AG04449 (cell line): ENCODE measurements around the gene GCHFR.

Experiments
- CTCF ChIA-PET: fragments of 350-600 bp; formaldehyde crosslinking; extraction: SDS; loops from one replicate; lab custom pipeline; 2021; ENCODE audit warnings: antibody characterized with exemption; lab: Yijun Ruan, JAX
- POLR2A ChIA-PET: fragments of 400-600, 350-600 bp; formaldehyde crosslinking; extraction: SDS; loops from one replicate; lab custom pipeline; 2020; ENCODE audit warnings: antibody characterized with exemption, inconsistent platforms; lab: Yijun Ruan, JAX
- DNase-seq: peaks from one replicate; pipeline ENCODE4 v3.0.0-alpha.2; 2010; ENCODE audit warnings: low read depth, low spot score
- H3K4me3 ChIP-seq: 2 replicates; pipeline ENCODE4 v1.5.1; 2011; ENCODE audit warnings: low read depth, mild to moderate bottlenecking, control low read depth, low read length
- CTCF ChIP-seq: IDR thresholded peaks from one replicate; pipeline ENCODE4 v1.5.1; 2011; ENCODE audit warnings: mild to moderate bottlenecking, moderate library complexity, low read length, control low read depth, inconsistent platforms; ENCODE audit not compliant: insufficient read depth; ENCODE audit errors: missing control alignments

Gene GCHFR

DNA sequence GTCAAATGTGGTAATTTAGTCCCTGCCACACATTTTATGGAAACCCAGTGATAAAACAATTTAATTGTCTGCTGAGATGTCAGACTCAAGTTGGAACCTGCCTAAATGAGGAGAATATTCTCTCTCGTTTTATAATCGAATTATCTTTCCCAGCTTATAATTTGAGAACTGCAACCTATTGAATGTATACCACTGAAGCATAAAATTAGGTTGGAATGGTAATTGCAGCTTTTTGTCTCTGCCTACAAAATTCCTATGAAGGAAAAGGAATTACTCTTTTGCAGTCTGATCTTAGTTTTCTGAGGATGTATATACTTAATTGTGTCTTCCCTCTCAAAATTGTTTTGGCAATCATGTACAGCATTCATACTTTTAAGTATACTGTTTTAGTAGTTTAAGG, 39.9 kb upstream of the GCHFR start:
- TF ChIP-seq CTCF: no peak
- H3K4me3 ChIP-seq: no peak overlapping the region
- ChIA-PET POLR2A (no interaction called here), CTCF (interaction anchor here (0.5 to 1.9 kb wide), 6 partner anchors 8 to 168 kb away, joined by 3 to 5 read pairs (median 4); no protein-coding TSS in a partner anchor)
- DNase-seq: no peak

- DNase-seq: no peak
- no peak for TF ChIP-seq CTCF
- ChIA-PET POLR2A (no interaction called here), CTCF (interaction anchor here (1.0 to 2.0 kb wide), 3 partner anchors 12 to 163 kb away, joined by 4 to 6 read pairs (median 4); partner anchors contain the start of gene VPS18)
- H3K4me3 ChIP-seq: no peak overlapping the region
Measured at GRCh38 chr15:40731034-40731433, 32.8 kb upstream of the GCHFR start.

DNA sequence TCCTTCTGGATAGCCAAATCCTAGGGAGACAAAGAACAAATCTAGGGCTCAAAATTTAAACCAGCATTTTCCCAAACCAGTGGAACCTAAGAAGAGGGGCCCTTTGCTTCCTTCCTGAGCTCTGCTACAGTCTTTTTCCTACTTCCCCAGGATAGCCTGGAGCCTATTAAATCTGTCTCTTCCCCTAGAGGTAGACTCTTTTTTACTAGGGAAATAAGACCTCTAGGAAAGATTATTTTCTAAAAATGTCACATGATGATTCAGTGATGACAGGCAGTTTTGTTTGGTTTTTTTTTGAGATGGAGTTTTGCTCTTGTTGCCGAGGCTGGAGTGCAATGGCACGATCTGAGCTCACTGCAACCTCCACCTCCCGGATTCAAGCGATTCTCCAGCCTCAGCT, 27.3 kb upstream of the GCHFR start:
- no peak for TF ChIP-seq CTCF
- no peak overlapping the region for H3K4me3 ChIP-seq
- CTCF ChIA-PET: interaction anchor here (0.6 to 2.7 kb wide), 7 partner anchors 8 to 158 kb away, joined by 3 to 7 read pairs (median 3); partner anchors contain the start of gene VPS18
- no peak for DNase-seq
- POLR2A ChIA-PET: no interaction called here

GRCh38 chr15:40737048-40737447, 26.8 kb upstream of the GCHFR start:
- CTCF ChIA-PET: interaction anchor here (0.6 to 2.7 kb wide), 6 partner anchors 7 to 157 kb away, joined by 3 to 7 read pairs (median 4); partner anchors contain the start of gene VPS18
- TF ChIP-seq CTCF: no peak
- POLR2A ChIA-PET: no interaction called here
- DNase-seq: no peak
- no peak overlapping the region for H3K4me3 ChIP-seq

DNA sequence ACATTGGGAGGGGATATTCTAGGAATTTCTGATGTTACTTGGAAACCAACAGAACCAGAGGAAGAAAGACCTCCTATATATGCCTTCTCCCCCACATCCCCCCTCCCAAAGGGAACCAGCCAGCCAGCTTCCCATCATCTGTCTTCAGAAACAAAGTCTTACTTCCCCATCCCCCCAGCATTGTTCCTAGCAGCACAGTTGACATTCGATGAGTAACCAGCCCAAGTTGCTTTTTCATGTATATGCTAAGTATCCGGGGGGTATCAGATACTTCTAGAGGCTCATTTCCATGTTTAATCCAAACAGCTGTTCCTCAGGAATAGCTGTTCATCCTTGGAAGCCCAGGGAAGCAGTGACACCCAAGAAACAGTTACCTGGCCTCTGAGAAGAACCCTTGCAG, 24.8 kb upstream of the GCHFR start:
- TF ChIP-seq CTCF: no peak
- DNase-seq: no peak
- H3K4me3 ChIP-seq: no peak overlapping the region
- ChIA-PET CTCF (interaction anchor here (0.8 to 1.1 kb wide), 3 partner anchors 8 to 155 kb away, joined by 3 read pairs; partner anchors contain the start of gene VPS18), POLR2A (no interaction called here)

GRCh38 chr15:40739854-40740253, 24.0 kb upstream of the GCHFR start:
- CTCF ChIA-PET: interaction anchor here (0.8 kb wide), 1 partner anchor 155 kb away, joined by 3 read pairs; the partner anchor contains the start of gene VPS18
- no peak overlapping the region for H3K4me3 ChIP-seq

More at GRCh38 chr15:40739854-40740253, 24.0 kb upstream of the GCHFR start:
- POLR2A ChIA-PET: no interaction called here
- TF ChIP-seq CTCF: no peak
- no peak for DNase-seq
